CD4-positive, alpha-beta T cell (primary cell): ENCODE results near the gene RGR. TPM values are rescaled to one million over a fixed set of nuclear protein-coding genes. Genes with fewer than 3 reads are reported as not detected.

Source experiments
- ATAC-seq: fragments of 200-7000 bp; cut with Tn5 transposase; one replicate; pipeline ENCODE4 v1.10.0; 2022; ENCODE audit warnings: mild to moderate bottlenecking; ENCODE audit not compliant: poor library complexity
- CTCF ChIA-PET: fragments of 350-600 bp; sonication (Branson Sonifier 250); formaldehyde crosslinking; loops from one replicate; lab custom pipeline; 2021; ENCODE audit warnings: antibody characterized with exemption, inconsistent platforms; lab: Charles Lee
- POLR2A ChIA-PET: fragments of 350-600 bp; sonication (Branson Sonifier 250); formaldehyde crosslinking; loops from one replicate; lab custom pipeline; 2021; ENCODE audit warnings: antibody characterized with exemption, inconsistent platforms; lab: Charles Lee
- DNase-seq, 14 experiments: peaks; one replicate each; pipeline ENCODE4 v3.0.0-alpha.2; 2013 to 2020; ENCODE audit warnings: mixed read lengths in 2 of 14
- H3K27ac ChIP-seq, 2 donors: one replicate each; pipeline versions ENCODE4 v1.5.1 to v1.7.0; 2013; ENCODE audit warnings: low read length in 2 of 2, low read depth in 1 of 2, mild to moderate bottlenecking in 1 of 2
- H3K27me3 ChIP-seq, 2 experiments: 1 replicate in 1 of 2; 2 replicates in 1 of 2; pipeline versions ENCODE4 v1.6.1 to v1.7.0; 2013; ENCODE audit warnings: low read length in 2 of 2, control low read depth in 1 of 2, mild to moderate bottlenecking in 1 of 2, moderate library complexity in 1 of 2; ENCODE audit not compliant: insufficient read depth in 2 of 2, control insufficient read depth in 1 of 2
- H3K36me3 ChIP-seq: one replicate; pipeline ENCODE4 v1.6.1; 2013; ENCODE audit warnings: low read length, control low read depth; ENCODE audit not compliant: insufficient read depth
- H3K4me1 ChIP-seq: one replicate; pipeline ENCODE4 v1.6.1; 2013; ENCODE audit warnings: low read length, control low read depth; ENCODE audit not compliant: insufficient read depth
- H3K4me3 ChIP-seq: one replicate; pipeline ENCODE4 v1.5.1; 2013; ENCODE audit warnings: mild to moderate bottlenecking, low read length, moderate library complexity
- H3K9me3 ChIP-seq, 2 experiments: 1 replicate in 1 of 2; 2 replicates in 1 of 2; pipeline versions ENCODE4 v1.6.1 to v1.7.0; 2013; ENCODE audit warnings: low read length in 2 of 2, mild to moderate bottlenecking in 2 of 2, control low read depth in 1 of 2, moderate library complexity in 1 of 2; ENCODE audit not compliant: control insufficient read depth in 1 of 2, insufficient read depth in 1 of 2
- H3K27ac Mint-ChIP-seq: one replicate; pipeline ENCODE4 v1.8.0; 2020; ENCODE audit warnings: mixed read lengths
- H3K27me3 Mint-ChIP-seq: one replicate; pipeline ENCODE4 v1.8.0; 2021; ENCODE audit warnings: mixed read lengths
- H3K36me3 Mint-ChIP-seq: one replicate; pipeline ENCODE4 v1.8.0; 2021; ENCODE audit warnings: low read depth, mixed read lengths
- H3K4me1 Mint-ChIP-seq: one replicate; pipeline ENCODE4 v1.8.0; 2021; ENCODE audit warnings: low read depth, mixed read lengths
- H3K4me3 Mint-ChIP-seq: one replicate; pipeline ENCODE4 v1.8.0; 2020; ENCODE audit warnings: mild to moderate bottlenecking, mixed read lengths
- H3K9me3 Mint-ChIP-seq: one replicate; pipeline ENCODE4 v1.8.0; 2020; ENCODE audit warnings: mixed read lengths
- CTCF ChIP-seq: fragments of 200-600 bp; IDR thresholded peaks from one replicate; pipeline ENCODE4 v1.8.0; 2022; ENCODE audit warnings: antibody characterized with exemption, mild to moderate bottlenecking
- intact Hi-C, 2 experiments: fragments of 100-400 bp; cut with DNase I in 1 of 2; cut with micrococcal nuclease in 1 of 2; formaldehyde crosslinking; loops; one replicate each; pipeline versions ENCODE4 v1.15.1 to v1.9.0; 2023 to 2025; cut with DNase I, micrococcal nuclease
- total RNA-seq, 174 experiments: library from RNA in 2 of 174; stranded (reverse) in 2 of 174; gene quantifications; one replicate each; pipeline ENCODE4 v1.2.3 and lab custom pipeline; 2021 to 2026

RGR gene
- total RNA-seq, 2 experiments from 2014 or later, result not detected

GRCh38 chr10:84201244-84201606 is 43.6 kb upstream of the RGR start:
- H3K27me3 Mint-ChIP-seq, result peaks cover 22% of the 10 kb centered on the region
- no peak overlapping the region for H3K4me3 ChIP-seq
- H3K27ac ChIP-seq, result no peak overlapping the region
- no peaks in the 10 kb centered on the region for H3K4me1 ChIP-seq
- H3K4me1 Mint-ChIP-seq, result no peaks in the 10 kb centered on the region
- H3K36me3 Mint-ChIP-seq, result no peaks in the 10 kb centered on the region
- DNase-seq (no peak), ATAC-seq (no peak)
- intact Hi-C loops, result no loop called here
- H3K9me3 ChIP-seq, result no peaks in the 10 kb centered on the region
- H3K36me3 ChIP-seq, result no peaks in the 10 kb centered on the region
- no peak overlapping the region for H3K4me3 Mint-ChIP-seq
- H3K27ac Mint-ChIP-seq, result no peak overlapping the region
- no peak for TF ChIP-seq CTCF
- peaks cover 0 to 9% of the 10 kb centered on the region in 2 experiments for H3K27me3 ChIP-seq
- ChIA-PET POLR2A (no interaction called here), CTCF (no interaction called here)
- H3K9me3 Mint-ChIP-seq, result no peaks in the 10 kb centered on the region

- Mint-ChIP-seq H3K4me1 (no peaks in the 10 kb centered on the region), H3K36me3 (no peaks in the 10 kb centered on the region), H3K4me3 (no peak overlapping the region), H3K27me3 (peaks cover 19% of the 10 kb centered on the region), H3K27ac (no peak overlapping the region), H3K9me3 (no peaks in the 10 kb centered on the region)
- ATAC-seq (no peak), DNase-seq (no peak)
- H3K4me1 ChIP-seq, result no peaks in the 10 kb centered on the region
- POLR2A ChIA-PET, result no interaction called here
- no peak overlapping the region for H3K4me3 ChIP-seq
- no peaks in the 10 kb centered on the region for H3K9me3 ChIP-seq
- H3K27ac ChIP-seq, result no peak overlapping the region
- H3K27me3 ChIP-seq, result peaks cover 0 to 5% of the 10 kb centered on the region in 2 experiments
- intact Hi-C loops, result no loop called here
- no peaks in the 10 kb centered on the region for H3K36me3 ChIP-seq
- no peak for TF ChIP-seq CTCF
- CTCF ChIA-PET, result no interaction called here
Measured at GRCh38 chr10:84201682-84202081, 43.2 kb upstream of the RGR start.

GRCh38 chr10:84202349-84202748 is 42.5 kb upstream of the RGR start:
- H3K4me3 ChIP-seq, result no peak overlapping the region
- no peaks in the 10 kb centered on the region for H3K9me3 ChIP-seq
- ATAC-seq, result no peak
- TF ChIP-seq CTCF, result no peak
- peaks cover 0 to 4% of the 10 kb centered on the region in 2 experiments for H3K27me3 ChIP-seq
- DNase-seq, result no peak
- no peak overlapping the region for H3K4me3 Mint-ChIP-seq
- ChIA-PET CTCF (no interaction called here), POLR2A (no interaction called here)
- intact Hi-C loops, result no loop called here
- H3K27me3 Mint-ChIP-seq, result peaks cover 21% of the 10 kb centered on the region
- H3K27ac ChIP-seq, result no peak overlapping the region
- no peaks in the 10 kb centered on the region for H3K36me3 ChIP-seq
- H3K9me3 Mint-ChIP-seq, result no peaks in the 10 kb centered on the region
- H3K36me3 Mint-ChIP-seq, result no peaks in the 10 kb centered on the region
- H3K27ac Mint-ChIP-seq, result no peak overlapping the region
- no peaks in the 10 kb centered on the region for H3K4me1 ChIP-seq
- H3K4me1 Mint-ChIP-seq, result no peaks in the 10 kb centered on the region
